Body of pancreas (tissue), 4 donors: Measurements from ENCODE around the gene TSPAN10. TPM values are rescaled to one million over a fixed set of nuclear protein-coding genes. Genes with fewer than 3 reads are reported as not detected.

Experiments used
- ATAC-seq: fragments of 150-250 bp; one replicate; pipeline ENCODE4 v1.9.1; 2016
- DNase-seq, 4 donors: peaks; one replicate each; pipeline ENCODE4 v3.0.0-alpha.2; 2019
- H3K27ac ChIP-seq, 4 donors: fragments of 200-600 bp; sonication (generic); 1 replicate in 3 of 4; 2 replicates in 1 of 4; pipeline versions ENCODE4 v1.5.1 to v1.6.1; 2016 to 2019; ENCODE audit warnings: mild to moderate bottlenecking in 1 of 4, mixed read lengths in 1 of 4, moderate library complexity in 1 of 4
- H3K27me3 ChIP-seq, 2 donors: fragments of 200-600 bp; sonication (generic); one replicate each; pipeline ENCODE4 v1.6.0; 2016; ENCODE audit warnings: mild to moderate bottlenecking in 1 of 2
- H3K36me3 ChIP-seq, 2 donors: fragments of 200-600 bp; sonication (generic); replicated peaks in 1 of 2; 2 replicates each; pipeline ENCODE4 v1.5.1; 2016; ENCODE audit warnings: low read depth in 2 of 2; ENCODE audit not compliant: insufficient read depth in 1 of 2
- H3K4me1 ChIP-seq: fragments of 200-600 bp; sonication (generic); one replicate; pipeline ENCODE4 v1.6.0; 2016
- H3K4me3 ChIP-seq, 2 donors: fragments of 200-600 bp; sonication (generic); 1 replicate in 1 of 2; 2 replicates in 1 of 2; pipeline ENCODE4 v1.5.1; 2016 to 2019
- H3K9me3 ChIP-seq, 3 donors: fragments of 200-600 bp; sonication (generic); 1 replicate in 2 of 3; 2 replicates in 1 of 3; pipeline ENCODE4 v1.5.1; 2016
- POLR2A ChIP-seq, 3 donors: fragments of 450-650 bp; IDR thresholded peaks; one replicate each; pipeline ENCODE4 v1.6.1; 2016; ENCODE audit warnings: antibody characterized with exemption in 3 of 3, mild to moderate bottlenecking in 2 of 3
- WGBS, 2 donors: methylation state at CpG; one replicate each; pipeline ENCODE4 v1.1.5; 2017; 5-methylcytosine and 5-hydroxymethylcytosine counted together
- intact Hi-C: fragments of 100-400 bp; cut with DNase I; formaldehyde crosslinking; loops from one replicate; pipeline ENCODE4 v1.15.1; 2023
- total RNA-seq, 2 donors: library from RNA; depleted of rRNA; stranded (reverse); fragments of >200 nt; gene quantifications; one replicate each; pipeline ENCODE4 v1.1.0, GENCODE V29; 2016
- TF ChIP-seq, protein P1 (sequence below), 7 experiments: fragments of 450-650 bp in 4 of 7; fragments of 200-600 bp in 3 of 7; sonication (generic) in 3 of 7; IDR thresholded peaks; one replicate each; pipeline ENCODE4 v1.5.1; 2016 to 2019; ENCODE audit warnings: antibody characterized with exemption in 7 of 7

TSPAN10 gene
- total RNA-seq, 2 donors from 2014 or later, result 1.0 to 5.3 TPM

DNA sequence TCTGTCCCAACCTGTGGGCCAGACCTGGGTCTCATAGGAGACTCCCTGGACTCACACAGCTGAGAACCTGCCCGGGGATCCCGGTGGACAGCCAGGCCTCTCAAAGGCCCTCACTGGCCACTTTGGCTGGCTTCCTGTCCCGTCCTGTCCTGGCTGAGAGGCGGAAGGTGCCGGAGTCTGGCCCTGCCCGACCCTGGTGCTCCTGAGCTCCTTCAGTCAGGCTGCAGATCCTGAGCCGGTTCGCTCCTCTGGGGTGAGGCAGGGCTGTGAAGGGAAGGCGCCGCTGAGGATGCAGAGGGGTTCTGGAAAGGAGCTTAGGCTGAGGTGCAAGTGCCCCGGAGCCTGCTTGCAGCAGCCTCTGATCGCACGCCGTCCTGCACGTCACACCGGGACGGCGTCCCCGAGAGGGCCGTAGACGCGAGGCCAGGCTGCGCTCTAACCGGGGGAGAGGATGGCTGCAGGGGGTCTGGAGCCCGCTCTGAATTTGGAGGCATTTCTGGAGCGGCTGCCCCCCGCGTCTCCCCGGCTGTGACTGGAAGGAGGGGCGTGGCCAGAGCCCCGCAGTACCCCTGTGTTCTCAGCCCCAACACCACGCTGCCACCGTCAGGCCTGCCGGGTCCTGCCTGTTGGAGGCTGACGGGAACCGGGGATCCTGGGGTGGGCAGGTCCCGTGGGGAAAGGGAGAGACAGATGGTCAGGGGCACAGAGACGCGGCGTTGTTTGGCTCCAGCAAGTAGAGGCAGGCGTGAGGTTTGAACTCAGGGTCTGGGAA lies 51.0 kb downstream of the TSPAN10 start:
- Histone ChIP-seq H3K36me3 (peaks cover 0 to 25% of the 10 kb centered on the region in 2 donors), H3K4me1 (peaks cover 16% of the 10 kb centered on the region), H3K27me3 (no peaks in the 10 kb centered on the region), H3K4me3 (no peak overlapping the region), H3K27ac (no peak overlapping the region), H3K9me3 (no peaks in the 10 kb centered on the region)
- intact Hi-C loops, result no loop called here
- no peak for TF ChIP-seq POLR2A (IDR thresholded peaks at IDR 0.05)
- TF ChIP-seq, protein P1, sequence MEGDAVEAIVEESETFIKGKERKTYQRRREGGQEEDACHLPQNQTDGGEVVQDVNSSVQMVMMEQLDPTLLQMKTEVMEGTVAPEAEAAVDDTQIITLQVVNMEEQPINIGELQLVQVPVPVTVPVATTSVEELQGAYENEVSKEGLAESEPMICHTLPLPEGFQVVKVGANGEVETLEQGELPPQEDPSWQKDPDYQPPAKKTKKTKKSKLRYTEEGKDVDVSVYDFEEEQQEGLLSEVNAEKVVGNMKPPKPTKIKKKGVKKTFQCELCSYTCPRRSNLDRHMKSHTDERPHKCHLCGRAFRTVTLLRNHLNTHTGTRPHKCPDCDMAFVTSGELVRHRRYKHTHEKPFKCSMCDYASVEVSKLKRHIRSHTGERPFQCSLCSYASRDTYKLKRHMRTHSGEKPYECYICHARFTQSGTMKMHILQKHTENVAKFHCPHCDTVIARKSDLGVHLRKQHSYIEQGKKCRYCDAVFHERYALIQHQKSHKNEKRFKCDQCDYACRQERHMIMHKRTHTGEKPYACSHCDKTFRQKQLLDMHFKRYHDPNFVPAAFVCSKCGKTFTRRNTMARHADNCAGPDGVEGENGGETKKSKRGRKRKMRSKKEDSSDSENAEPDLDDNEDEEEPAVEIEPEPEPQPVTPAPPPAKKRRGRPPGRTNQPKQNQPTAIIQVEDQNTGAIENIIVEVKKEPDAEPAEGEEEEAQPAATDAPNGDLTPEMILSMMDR (IDR thresholded peaks at IDR 0.05), result no peak
- ATAC-seq (no peak), DNase-seq (no peak)
- WGBS, 2 donors, result 95 to 97% methylated on average over 6 to 35 of the region's 41 CpGs

DNA sequence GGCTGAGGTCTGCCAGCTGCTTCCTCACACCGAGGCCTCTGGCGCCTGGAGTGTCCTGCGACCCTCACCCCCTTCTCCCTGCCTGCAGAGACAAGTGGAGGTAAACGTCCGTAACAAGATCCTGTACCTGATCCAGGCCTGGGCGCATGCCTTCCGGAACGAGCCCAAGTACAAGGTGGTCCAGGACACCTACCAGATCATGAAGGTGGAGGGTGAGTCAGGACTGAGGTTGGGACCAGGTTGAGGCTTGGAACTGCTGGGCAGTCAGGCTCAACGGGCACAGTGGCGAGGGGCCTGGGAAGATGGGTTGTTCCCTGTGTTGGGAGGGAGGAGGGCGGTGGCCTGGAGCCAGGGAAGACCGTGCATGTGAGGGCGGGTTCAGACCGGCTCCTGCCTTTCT lies 51.6 kb downstream of the TSPAN10 start:
- ATAC-seq (no peak), DNase-seq (no peak)
- no peak overlapping the region for H3K27ac ChIP-seq
- H3K36me3 ChIP-seq, result peaks cover 0 to 25% of the 10 kb centered on the region in 2 donors
- no peak overlapping the region for H3K4me3 ChIP-seq
- no peaks in the 10 kb centered on the region for H3K27me3 ChIP-seq
- TF ChIP-seq, protein P1 (IDR thresholded peaks at IDR 0.05), result no peak
- TF ChIP-seq POLR2A (IDR thresholded peaks at IDR 0.05), result no peak
- H3K9me3 ChIP-seq, result no peaks in the 10 kb centered on the region
- H3K4me1 ChIP-seq, result peaks cover 16% of the 10 kb centered on the region
- 88 to 92% methylated on average over 10 to 14 of the region's 14 CpGs for WGBS, 2 donors
- intact Hi-C loops, result no loop called here

DNA sequence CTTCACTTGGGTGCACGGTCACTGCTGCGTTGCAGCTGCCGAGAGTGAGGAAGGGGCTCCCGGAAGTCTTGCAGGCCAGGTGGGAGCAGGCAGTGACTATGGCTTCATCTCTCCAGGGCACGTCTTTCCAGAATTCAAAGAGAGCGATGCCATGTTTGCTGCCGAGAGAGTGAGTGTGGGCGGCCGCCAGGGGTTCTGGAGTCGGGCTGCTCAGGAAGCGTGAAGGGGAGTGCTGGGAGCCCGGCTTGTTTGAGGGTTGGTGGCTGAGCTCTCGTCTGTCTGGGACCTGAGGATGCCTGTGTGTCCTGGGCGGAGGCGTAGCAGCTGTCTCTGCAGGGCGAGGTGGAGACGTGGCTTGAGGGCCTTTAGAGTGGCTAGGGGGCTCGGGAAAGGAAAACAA lies 53.1 kb downstream of the TSPAN10 start:
- peaks cover 0 to 36% of the 10 kb centered on the region in 2 donors for H3K36me3 ChIP-seq
- H3K4me3 ChIP-seq, result no peak overlapping the region
- TF ChIP-seq POLR2A (IDR thresholded peaks at IDR 0.05), result no peak
- TF ChIP-seq, protein P1 (IDR thresholded peaks at IDR 0.05), result no peak
- no peaks in the 10 kb centered on the region for H3K27me3 ChIP-seq
- no peaks in the 10 kb centered on the region for H3K9me3 ChIP-seq
- peaks cover 8% of the 10 kb centered on the region for H3K4me1 ChIP-seq
- intact Hi-C loops, result loop anchor here (10.0 kb wide), 1 partner anchor 415 kb away; no protein-coding TSS in a partner anchor
- DNase-seq (no peak), ATAC-seq (no peak)
- H3K27ac ChIP-seq, result no peak overlapping the region
- WGBS, 2 donors, result 89 to 92% methylated on average over 14 to 18 of the region's 18 CpGs

DNA sequence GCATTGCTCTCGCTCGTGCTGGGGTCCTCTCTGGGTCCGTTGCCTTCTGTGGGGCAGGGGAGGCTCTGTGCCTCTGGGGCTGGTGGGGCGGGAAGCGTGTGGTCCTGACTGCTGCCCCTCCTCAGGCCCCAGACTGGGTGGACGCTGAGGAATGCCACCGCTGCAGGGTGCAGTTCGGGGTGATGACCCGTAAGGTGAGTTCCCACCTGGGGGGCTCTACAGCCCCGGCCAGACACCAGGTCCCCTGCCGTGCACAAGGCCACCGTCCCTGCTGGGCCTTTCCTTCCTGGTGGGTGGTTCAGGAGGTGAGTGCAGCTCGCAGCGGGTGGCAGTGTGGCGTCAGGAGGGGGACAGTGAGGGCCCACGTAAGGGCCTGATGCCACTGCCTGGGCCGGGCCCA lies 53.6 kb downstream of the TSPAN10 start:
- Histone ChIP-seq H3K27ac (no peak overlapping the region), H3K9me3 (no peaks in the 10 kb centered on the region), H3K27me3 (no peaks in the 10 kb centered on the region), H3K36me3 (peaks cover 0 to 40% of the 10 kb centered on the region in 2 donors), H3K4me3 (no peak overlapping the region), H3K4me1 (peaks cover 3% of the 10 kb centered on the region)
- 88% methylated on average over 17 of the region's 17 CpGs; no CpG with 5 or more reads in 1 of the 2 donors for WGBS, 2 donors
- ATAC-seq (no peak), DNase-seq (no peak)
- TF ChIP-seq, protein P1 (IDR thresholded peaks at IDR 0.05), result no peak
- no peak for TF ChIP-seq POLR2A (IDR thresholded peaks at IDR 0.05)
- intact Hi-C loops, result loop anchor here (10.0 kb wide), 1 partner anchor 416 kb away; no protein-coding TSS in a partner anchor
